Measurements from ENCODE around the gene AP1B1.

AP1B1 gene

DNA sequence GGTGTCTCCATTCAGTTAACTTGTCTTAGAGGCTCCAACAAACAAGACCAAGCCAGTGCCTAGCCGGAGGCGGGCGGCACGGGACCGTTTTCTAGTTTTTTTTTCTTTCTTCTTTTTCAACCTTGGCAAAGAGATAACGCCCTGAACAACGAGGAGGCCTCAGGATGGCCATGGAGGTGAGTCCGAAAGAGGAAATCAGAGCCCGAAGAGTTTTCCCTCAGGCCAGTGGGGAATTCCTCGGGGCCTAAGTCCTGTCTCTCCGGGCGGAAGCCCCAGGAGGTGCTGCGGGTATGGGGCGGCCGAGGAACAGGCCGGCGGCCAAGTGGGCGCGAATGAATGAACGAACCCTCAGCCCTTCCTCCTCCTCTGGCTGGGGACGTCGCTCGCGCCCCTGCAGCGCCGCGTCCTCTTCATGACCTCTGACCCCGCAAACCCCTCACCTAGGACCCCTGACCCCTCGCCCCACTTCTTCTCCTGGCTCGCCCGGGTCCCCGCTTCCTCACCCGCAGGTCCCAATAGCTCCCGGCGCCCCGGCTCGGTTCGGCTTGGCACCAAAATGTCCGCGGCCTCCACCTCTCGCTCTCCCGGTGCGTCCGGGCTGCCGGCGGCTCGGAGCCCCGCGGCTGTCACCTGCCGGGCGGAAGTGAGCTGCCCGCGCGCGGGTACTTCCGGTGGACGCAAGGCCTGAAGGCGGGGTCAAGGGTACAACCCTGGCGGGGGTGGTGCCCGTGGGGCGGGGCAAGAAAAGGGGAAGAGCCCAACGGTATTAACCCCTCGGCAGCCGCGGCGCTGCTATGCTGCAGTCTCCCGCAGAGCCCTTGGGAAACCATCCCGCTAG, at the start of gene AP1B1:
Gene AP1B1, minus strand, starts transcription at position 650 of the 838 bp plus-strand sequence. CDS start 21,327 bp downstream, outside the sequence.
- TF ChIP-seq, protein P1, sequence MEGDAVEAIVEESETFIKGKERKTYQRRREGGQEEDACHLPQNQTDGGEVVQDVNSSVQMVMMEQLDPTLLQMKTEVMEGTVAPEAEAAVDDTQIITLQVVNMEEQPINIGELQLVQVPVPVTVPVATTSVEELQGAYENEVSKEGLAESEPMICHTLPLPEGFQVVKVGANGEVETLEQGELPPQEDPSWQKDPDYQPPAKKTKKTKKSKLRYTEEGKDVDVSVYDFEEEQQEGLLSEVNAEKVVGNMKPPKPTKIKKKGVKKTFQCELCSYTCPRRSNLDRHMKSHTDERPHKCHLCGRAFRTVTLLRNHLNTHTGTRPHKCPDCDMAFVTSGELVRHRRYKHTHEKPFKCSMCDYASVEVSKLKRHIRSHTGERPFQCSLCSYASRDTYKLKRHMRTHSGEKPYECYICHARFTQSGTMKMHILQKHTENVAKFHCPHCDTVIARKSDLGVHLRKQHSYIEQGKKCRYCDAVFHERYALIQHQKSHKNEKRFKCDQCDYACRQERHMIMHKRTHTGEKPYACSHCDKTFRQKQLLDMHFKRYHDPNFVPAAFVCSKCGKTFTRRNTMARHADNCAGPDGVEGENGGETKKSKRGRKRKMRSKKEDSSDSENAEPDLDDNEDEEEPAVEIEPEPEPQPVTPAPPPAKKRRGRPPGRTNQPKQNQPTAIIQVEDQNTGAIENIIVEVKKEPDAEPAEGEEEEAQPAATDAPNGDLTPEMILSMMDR (IDR thresholded peaks at IDR 0.05; ENCODE audit: low read depth, low read length, missing control alignments) = no peak
- peak; percentile 51 for DNase-seq (ENCODE audit: low read depth)
- H3K4me3 ChIP-seq (ENCODE audit: low read depth, low read length) = peak within 1 kb of the TSS; percentile 79
- in situ Hi-C loops (cut with HindIII; ENCODE audit: low sequenced_read_pairs) = no loop called here

DNA sequence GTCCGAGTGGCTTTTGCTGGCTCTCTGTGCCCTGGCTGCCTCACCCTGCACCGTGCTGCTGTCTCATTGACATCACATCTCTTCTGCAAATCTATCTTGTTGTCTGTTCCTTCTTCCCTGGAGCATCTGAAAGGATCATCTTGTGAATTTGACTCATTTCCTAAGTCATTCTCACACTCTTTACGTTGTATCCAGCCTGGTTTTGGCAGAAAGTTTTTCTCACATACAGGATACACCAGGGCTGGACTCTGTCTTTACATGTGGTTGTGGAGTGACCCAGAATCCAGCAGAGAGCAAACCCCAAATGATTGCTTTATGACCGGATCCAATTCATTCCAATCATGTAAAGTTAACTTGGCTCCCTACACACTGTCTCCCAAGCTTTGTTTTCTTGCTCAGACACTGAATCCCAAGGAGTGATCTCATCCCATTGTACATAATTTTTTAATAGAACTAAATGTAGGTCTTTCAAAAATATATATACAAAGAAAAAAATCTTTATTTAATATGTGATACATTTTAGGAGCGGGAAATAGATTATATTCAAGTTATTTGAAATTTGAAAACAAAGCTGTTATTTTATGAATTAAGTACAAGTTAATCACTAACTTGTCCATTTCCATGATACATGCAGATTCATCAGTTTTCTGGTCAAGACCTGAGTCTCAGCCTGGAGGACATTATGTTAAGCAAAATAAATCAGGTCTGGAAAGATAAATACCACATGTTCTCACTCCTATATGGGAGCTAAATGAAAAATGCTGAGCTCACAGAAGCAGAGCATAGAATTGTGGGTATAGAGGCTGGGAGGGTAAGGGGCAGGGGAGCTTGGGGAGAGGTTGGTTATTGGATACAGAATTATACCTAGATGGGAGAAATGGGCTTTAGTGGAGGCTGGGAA, 47.1 kb upstream of the AP1B1 start:
- DNase-seq (ENCODE audit: low read depth) = peak; percentile 27
- TF ChIP-seq, protein P1 (IDR thresholded peaks at IDR 0.05; ENCODE audit: low read depth, low read length, missing control alignments) = no peak
- in situ Hi-C loops (cut with HindIII; ENCODE audit: low sequenced_read_pairs) = no loop called here
- no peak overlapping the region for H3K4me3 ChIP-seq (ENCODE audit: low read depth, low read length)

GRCh38 chr22:29434288-29434687, 45.9 kb upstream of the AP1B1 start:
- no peak for DNase-seq (ENCODE audit: low read depth)
- TF ChIP-seq, protein P1 (IDR thresholded peaks at IDR 0.05; ENCODE audit: low read depth, low read length, missing control alignments) = no peak
- no peak overlapping the region for H3K4me3 ChIP-seq (ENCODE audit: low read depth, low read length)
- in situ Hi-C loops (cut with HindIII; ENCODE audit: low sequenced_read_pairs) = no loop called here

DNA sequence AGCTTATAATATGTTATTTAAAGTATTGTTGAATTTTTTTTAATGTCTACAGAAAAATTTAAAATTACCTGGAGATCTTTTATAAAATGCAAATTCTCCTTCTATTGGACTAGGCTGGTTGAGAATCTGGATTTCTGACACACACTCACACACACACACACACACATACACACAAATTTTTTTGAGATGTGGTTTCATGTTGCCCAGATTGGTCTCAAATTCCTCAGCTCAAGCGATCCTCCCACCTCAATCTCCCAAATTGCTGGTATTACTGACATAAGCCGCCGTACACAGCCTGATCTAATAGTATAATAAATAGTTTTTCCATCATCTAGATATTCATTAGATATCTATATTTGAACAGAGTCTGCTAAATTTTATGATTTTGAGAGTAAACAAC, 45.5 kb upstream of the AP1B1 start:
- in situ Hi-C loops (cut with HindIII; ENCODE audit: low sequenced_read_pairs) = no loop called here
- no peak for DNase-seq (ENCODE audit: low read depth)
- TF ChIP-seq, protein P1 (IDR thresholded peaks at IDR 0.05; ENCODE audit: low read depth, low read length, missing control alignments) = no peak
- H3K4me3 ChIP-seq (ENCODE audit: low read depth, low read length) = no peak overlapping the region

- no peak overlapping the region for H3K4me3 ChIP-seq (ENCODE audit: low read depth, low read length)
- TF ChIP-seq, protein P1 (IDR thresholded peaks at IDR 0.05; ENCODE audit: low read depth, low read length, missing control alignments) = no peak
- in situ Hi-C loops (cut with HindIII; ENCODE audit: low sequenced_read_pairs) = no loop called here
Observed at GRCh38 chr22:29431986-29432385, 43.6 kb upstream of the AP1B1 start.

DNA sequence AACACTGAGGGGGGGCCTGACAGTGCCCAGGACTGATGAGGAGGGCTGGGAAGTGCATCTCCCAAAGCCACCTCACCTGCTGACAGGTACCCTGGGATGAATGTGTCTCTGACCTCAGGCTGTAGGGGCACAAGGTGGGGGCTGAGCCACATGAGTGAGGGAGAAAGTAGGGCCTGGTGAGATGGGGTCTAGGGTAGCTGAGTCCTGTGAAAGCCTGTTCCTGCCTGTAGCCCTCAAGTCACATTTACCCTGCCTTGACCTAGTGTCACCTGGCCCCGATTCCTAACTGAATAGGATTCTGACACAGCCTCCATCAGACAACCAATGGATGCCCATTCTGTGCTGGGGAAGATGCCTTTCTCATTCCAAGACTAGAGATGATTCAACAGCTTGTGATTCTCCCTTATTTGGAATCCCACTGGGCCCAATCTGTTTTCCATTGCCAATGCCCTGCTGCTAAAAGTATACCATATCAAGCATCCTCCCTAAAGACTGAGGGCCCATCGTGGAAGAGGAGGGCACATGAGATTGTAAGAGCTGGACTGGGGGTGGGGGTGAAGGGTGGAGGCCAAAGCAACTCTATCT, 38.9 kb upstream of the AP1B1 start:
- in situ Hi-C loops (cut with HindIII; ENCODE audit: low sequenced_read_pairs) = no loop called here
- TF ChIP-seq, protein P1 (IDR thresholded peaks at IDR 0.05; ENCODE audit: low read depth, low read length, missing control alignments) = no peak
- DNase-seq (ENCODE audit: low read depth) = no peak
- H3K4me3 ChIP-seq (ENCODE audit: low read depth, low read length) = no peak overlapping the region

More at GRCh38 chr22:29431986-29432385, 43.6 kb upstream of the AP1B1 start:
- no peak for DNase-seq (ENCODE audit: low read depth)

Data from astrocyte of the cerebellum (primary cell).